GM19023 (cell line): ENCODE results near the gene ZFP37.
"Not testable (repeated sequence)": the region's sequence is repeated elsewhere in the genome, so short reads cannot be mapped to it uniquely, and the experiment has no call there.

Experiments
- ATAC-seq: cut with Tn5 transposase; IDR thresholded peaks from one replicate; pipeline ENCODE4 v1.9.1; 2021; ENCODE audit warnings: mild to moderate bottlenecking, moderate library complexity; ENCODE audit not compliant: unreplicated experiment

Gene ZFP37

DNA sequence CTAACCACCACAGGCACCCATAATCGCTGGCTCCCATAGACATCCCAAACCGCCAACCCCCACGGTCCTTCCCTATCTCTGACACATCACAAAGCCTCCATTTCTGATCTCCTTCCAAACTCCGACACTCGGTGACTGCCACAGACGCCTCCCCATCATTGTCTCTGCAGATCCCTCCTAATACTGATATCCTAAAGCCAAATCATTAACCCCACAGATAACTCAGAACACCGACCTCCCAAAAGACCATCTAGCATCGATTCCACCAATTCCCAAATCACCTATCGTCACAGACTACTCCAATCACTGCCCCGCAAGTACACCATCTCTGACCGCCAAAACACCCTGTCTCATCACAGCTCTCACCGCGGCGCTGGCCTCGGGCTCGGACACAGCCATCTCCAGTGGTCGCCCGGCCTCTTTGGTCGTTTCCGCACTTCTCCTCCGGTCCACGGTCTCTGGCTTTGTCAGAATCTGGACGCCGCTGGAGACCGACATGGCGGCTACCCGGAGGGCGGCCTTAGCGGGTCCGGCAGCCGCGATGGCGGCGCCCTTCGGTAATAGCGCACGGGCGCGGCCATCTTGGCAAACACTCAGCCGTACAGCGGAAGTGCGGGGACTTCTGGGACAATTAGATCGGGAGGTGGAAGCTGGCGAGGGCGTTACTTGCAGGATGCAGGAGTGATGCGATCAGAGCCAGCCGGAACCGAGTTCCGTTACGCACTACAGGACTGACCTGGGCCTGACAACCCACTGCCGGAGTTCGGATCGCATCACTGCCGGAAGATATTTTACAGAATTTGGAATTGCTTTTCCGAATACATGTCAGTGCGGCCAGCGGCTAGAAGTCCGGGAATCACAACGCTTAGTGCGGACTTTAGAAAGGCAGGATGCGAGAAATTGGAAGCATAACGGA is at the start of gene ZFP37:
TSS of gene ZFP37 (minus strand) at position 534 of the 916 bp plus-strand sequence. CDS start at position 498, 36 bp downstream.
- peak; percentile 99 for ATAC-seq

DNA sequence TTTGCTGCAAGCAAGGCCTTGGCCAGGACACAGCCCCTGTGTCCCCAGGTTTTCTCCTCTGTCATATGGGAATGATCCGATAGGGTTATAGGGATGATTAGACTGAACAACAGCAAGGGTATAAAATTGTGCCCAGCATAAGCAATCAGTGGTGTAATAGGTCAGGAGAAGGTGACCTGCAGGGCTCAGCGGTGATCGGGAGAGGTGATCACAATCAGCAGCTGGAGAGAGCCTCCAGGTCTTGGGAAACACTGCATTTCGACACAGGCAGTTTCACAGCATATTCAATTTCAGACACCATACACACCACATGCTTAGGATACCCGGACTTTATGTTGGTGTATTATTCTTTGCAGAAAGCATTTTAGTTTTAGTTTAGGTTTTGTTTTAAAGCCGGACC is 48.8 kb upstream of the ZFP37 start:
- not testable (repeated sequence) for ATAC-seq

GRCh38 chr9:113095561-113095960 is 39.0 kb upstream of the ZFP37 start:
- ATAC-seq, result no peak

GRCh38 chr9:113089924-113090323 is 33.4 kb upstream of the ZFP37 start:
- ATAC-seq, result not testable (repeated sequence)

DNA sequence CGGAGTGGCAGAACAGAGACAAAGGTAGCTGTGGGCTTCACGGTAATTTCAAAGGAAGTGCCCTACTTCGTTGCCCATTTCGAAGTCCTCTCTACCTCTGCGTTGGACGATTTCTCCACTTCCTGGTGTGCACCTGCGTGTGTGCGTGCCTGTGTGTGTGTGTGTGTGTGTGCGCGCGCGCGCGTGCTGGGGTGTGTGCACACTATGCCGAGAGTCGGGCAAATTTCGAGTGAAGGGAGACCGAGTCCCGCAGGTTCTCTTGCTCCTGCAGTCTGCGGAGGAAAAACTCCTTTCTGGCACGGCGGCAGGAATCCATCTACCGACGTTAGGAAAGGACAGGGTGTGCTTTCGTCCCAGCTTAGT is 32.6 kb upstream of the ZFP37 start:
- ATAC-seq, result not testable (repeated sequence)

DNA sequence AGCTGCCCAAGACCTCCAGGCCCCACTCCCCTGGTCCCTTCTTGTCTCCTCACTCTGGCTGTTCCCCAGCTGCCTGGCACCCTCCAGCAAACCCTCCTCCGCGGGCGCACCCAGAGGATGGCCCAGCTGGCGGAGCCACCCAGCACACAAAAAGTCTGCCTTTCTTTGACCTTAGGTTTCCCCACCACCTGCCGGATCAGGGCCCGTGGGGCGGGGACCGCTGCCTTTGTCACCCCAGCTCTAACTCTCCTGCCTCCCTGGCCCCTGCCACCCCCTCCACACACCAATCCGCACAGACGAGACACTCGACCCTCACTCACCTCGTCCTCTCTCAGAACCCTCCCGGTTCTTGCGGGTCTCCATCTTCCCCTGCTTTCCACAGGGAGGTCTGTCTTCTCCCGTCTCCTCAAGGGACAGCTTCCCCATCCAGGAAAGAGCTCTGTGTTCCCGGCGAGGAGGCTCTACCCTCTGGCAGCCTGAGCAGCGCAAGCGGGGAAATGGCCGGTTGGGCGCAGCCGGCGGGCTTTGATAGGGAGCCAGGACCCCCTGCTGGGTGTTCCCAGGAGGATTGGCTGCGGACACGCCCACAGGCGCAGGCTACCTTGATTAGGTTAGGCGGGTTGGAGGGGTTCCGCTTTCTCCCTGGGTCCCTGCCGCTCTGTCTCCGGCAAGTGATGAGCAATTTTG is 32.1 kb upstream of the ZFP37 start:
- not testable (repeated sequence) for ATAC-seq

DNA sequence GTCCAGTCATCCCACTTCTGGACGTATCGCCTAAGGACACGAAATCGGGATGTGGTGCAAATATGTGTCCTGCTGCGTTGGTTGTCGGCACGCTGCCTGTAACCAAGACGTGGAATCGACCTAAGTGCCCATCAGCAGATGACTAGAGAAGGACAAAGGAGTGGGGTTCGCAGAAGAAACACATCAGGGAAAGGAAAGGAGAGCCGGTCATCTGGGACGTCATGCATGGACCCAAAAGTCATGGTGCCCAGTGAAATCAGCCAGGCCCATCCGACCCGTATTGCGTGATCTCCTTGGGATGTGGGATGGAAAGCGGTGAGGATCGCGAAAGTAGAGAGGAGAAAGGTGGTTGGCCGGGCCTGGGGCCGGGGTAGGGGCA is 6.4 kb upstream of the ZFP37 start:
- ATAC-seq, result not testable (repeated sequence)

GRCh38 chr9:113062256-113062931 is 5.9 kb upstream of the ZFP37 start:
- not testable (repeated sequence) for ATAC-seq

DNA sequence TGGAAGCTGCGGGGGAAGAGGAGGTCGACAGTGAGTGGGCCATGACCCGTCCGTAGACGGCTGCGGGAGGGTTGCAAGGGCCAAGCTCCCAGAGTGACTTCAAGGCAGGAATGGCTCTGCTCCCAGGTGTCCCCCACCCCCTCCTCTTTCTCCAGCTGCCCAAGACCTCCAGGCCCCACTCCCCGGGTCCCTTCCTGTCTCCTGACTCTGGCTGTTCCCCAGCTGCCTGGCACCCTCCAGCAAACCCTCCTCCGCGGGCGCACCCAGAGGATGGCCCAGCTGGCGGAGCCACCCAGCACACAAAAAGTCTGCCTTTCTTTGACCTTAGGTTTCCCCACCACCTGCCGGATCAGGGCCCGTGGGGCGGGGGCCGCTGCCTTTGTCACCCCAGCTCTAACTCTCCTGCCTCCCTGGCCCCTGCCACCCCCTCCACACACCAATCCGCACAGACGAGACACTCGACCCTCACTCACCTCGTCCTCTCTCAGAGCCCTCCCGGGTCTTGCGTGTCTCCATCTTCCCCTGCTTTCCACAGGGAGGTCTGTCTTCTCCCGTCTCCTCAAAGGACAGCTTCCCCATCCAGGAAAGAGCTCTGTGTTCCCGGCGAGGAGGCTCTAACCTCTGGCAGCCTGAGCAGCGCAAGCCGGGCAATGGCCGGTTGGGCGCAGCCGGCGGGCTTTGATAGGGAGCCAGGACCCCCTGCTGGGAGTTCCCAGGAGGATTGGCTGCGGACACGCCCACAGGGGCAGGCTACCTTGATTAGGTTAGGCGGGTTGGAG is 4.7 kb upstream of the ZFP37 start:
- ATAC-seq, result not testable (repeated sequence)

- not testable (repeated sequence) for ATAC-seq
Observed at GRCh38 chr9:113059581-113060284, 3.2 kb upstream of the ZFP37 start.

DNA sequence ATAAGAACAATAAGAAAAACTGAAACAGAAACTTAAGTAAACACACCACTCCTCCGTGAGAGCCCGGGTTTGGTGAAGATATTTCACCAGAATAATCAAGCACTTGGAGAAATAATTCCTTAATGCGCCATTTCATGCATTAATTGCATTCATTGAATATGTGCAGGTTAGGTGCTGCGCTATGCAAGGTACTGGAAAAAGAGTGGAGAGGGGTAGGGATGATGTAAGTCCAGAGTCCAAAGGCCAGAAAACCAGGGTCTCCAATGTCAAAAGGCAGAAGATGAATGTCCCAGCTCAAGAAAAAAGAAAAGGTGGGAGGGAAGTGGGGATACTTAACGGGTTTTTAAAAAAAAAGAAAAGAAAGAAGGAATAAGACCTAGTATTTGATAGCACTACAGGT is 669 bp upstream of the ZFP37 start:
- no peak for ATAC-seq

DNA sequence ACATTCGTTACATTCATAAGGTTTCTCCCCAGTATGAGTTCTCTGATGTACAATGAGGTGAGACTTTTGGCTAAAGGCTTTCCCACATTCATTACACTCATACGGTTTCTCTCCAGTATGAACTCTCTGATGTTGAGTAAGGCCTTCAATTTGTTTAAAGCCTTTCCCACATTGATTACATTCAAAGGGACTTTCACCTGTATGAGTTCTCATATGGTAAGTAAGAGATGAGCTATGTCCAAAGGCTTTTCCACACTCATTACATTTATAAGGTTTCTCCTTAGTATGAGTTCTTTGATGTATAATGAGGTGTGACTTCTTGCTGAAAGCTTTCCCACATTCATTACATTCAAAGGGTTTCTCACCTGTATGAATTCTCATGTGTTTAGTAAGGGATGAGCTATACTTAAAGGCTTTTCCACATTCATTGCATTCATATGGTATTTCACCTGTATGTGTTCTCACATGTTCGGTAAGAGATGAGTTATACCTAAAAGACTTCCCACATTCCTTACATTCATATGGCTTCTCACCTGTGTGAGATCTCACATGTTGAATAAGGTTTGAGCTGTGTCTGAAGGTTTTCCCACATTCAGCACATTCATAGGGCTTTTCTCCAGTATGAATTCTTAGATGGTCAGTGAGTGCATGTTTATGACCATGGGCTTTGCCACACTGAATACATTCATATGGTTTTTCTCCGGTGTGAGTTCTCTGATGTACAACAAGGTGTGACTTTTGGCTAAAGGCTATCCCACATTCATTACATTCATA is 13.5 kb downstream of the ZFP37 start:
- ATAC-seq, result no peak

DNA sequence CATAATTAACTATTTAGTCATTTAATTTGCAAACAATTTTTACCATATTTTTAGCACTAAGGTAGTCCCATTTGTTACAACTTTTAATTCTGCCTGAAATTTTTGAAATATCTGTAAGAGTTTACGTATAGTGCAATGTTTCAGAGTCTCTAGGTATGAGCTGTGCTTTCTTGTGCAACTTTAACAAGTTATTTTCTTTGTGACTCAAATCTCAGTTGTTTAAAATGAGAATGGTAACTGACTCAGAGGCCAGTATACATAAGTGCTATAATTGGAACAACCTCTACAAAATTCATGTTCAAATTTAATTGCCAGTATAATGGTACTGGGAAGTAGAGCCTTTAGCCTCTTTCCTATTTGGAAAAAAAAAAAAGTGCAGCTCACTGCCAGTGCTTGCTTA is 30.3 kb downstream of the ZFP37 start:
- no peak for ATAC-seq

DNA sequence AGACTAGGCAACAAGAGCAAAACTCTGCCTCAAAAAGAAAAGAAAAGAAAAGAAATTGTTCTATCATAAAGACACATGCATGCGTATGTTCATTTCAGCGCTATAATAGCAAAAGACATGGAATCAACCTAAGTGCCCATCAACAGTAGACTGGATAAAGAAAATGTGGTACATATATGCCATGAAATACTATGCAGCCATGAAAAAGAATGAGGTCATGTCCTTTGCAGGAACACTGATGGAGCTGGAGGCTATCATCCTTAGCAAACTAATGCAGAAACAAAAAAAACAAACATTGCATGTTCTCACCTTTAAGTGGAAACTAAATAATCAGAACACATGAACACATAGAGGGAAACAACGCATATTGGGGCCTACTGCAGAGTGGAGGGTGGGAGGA is 38.3 kb downstream of the ZFP37 start:
- ATAC-seq, result no peak

- no peak for ATAC-seq
Observed at GRCh38 chr9:113012492-113012891, 44.0 kb downstream of the ZFP37 start.

DNA sequence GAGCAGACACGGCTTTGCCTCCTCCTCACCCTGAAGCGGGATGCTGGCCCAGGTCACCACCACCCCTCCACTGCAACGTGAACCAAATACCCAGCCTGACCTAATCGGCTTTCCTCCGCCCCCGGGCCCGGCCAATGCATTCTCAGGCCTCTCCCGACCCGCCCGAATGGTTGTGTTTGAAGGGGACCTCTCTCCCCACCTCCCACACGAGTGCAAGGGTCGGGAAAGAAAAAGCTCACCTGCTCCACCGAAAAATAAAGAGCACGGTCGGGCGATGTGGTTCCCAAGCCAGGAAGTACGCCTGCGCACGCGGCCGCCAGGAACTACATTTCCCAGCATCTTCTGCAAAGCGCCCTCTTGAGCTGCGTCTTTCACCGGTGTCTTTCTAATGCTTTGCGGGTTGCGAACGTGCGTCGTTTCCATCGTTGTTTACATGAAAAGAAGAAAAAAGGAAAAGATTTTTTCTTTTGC is 44.6 kb downstream of the ZFP37 start, which contains the start of gene ZNF883:
TSS of gene ZNF883 (minus strand) at position 282 of the 471 bp plus-strand sequence.
- ATAC-seq, result no peak

- no peak for ATAC-seq
Observed at GRCh38 chr9:113005777-113006176, 50.7 kb downstream of the ZFP37 start.

- no peak for ATAC-seq
Observed at GRCh38 chr9:112997236-112997941, 59.1 kb downstream of the ZFP37 start.
